ENCODE measurements around the gene EMP1. TPM values are rescaled to one million over a fixed set of nuclear protein-coding genes. Genes with fewer than 3 reads are reported as not detected.

The EMP1 gene
- polyA plus RNA-seq, 2 of the 4 experiments (the other 2 are of a cell fraction) = 17.3 to 21.2 TPM

DNA sequence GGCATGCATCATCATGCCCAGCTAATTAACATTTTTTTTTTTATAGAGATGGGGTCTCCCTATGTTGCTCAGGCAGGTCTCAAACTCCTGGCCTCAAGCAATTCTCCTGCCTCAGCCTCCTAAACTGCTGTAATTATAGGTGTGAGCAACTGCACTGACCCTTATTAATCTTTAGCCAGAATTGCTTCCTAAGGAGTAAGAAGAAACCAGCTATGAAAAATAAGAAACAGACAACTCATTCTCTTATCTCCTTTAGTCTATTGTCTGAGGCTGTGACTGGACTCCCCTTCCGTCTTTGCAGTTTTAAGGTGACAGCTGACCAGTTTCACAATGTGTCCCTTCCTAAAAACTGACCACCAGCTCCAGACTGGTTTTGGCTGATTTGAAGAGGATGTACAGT is 52.4 kb downstream of the EMP1 start:
- Histone ChIP-seq H3K4me1 (no peaks in the 10 kb centered on the region; the same call in 2 of the 3 replicates), H3K27ac (no peak overlapping the region), H3K4me2 (no peak overlapping the region), H3K9me3 (no peaks in the 10 kb centered on the region), H3K4me3 (no peak overlapping the region)
- FAIRE-seq (no peak), ATAC-seq (no peak), DNase-seq (ENCODE audit: low read depth in 1 of 2, low spot score in 1 of 2) (no peak)
- POLR2A ChIA-PET = no interaction called here
- CTCF ChIA-PET = interaction anchor here (0.6 to 2.0 kb wide), 2 partner anchors 15 to 715 kb away, joined by 3 to 7 read pairs; no protein-coding TSS in a partner anchor
- WGBS (ENCODE audit: missing lambda C conversion rate) = 56% methylated on average over 1 of the region's 1 CpG
- TF ChIP-seq FOXS1 (CRISPR knock-in tag; IDR thresholded peaks at IDR 0.05) (no peak), CHD2 (IDR thresholded peaks at IDR 0.05; ENCODE audit: low read length, partially characterized antibody) (no peak)

DNA sequence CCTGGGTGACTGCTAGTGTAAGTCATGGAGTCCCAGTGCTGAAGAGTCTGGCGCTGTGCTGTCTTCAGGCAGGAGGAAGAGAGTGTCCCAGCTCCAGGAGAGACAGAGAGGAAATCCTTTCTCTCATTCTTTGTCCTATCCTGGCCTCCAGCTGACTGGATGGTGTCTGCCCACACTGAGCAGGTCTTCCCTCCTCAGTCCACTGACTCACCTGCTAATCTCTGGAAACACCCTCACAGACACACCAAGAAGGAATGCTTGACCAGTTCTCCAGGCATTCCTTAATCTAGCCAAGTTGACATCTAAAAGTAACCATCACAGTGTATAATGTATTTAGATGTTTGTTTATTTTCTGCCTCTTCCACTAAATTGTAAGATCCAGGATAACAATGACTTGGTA is 53.9 kb downstream of the EMP1 start:
- POLR2A ChIA-PET = no interaction called here

DNA sequence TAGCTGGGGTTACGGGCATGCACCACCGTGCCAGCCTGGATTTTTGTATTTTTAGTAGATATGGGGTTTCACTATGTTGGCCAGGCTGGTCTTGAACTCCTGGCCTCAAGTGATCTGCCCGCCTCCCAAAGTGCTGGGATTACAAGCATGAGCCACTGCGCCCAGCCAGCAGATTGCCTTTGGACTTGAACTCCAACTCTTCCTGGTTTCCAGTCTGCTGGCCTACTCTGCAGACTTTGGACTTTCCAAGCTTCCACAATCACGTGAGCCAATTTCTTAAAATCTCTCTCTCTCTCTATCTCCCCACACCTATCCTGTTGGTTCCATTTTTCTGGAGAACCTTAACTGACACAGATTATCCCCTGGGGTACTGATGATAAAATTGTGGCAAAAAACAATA is 55.0 kb downstream of the EMP1 start:
- DNase-seq (ENCODE audit: low read depth in 1 of 2, low spot score in 1 of 2) (no peak), FAIRE-seq (no peak), ATAC-seq (no peak)
- no peaks in the 10 kb centered on the region for H3K9me3 ChIP-seq
- WGBS (ENCODE audit: missing lambda C conversion rate) = 90% methylated on average over 5 of the region's 5 CpGs
- H3K4me3 ChIP-seq = no peak overlapping the region
- no peak overlapping the region for H3K4me2 ChIP-seq
- peaks cover 6% of the 10 kb centered on the region for H3K4me1 ChIP-seq
- POLR2A ChIA-PET = no interaction called here
- CTCF ChIA-PET = interaction anchor here (1.1 kb wide), 1 partner anchor 227 kb away, joined by 3 read pairs; no protein-coding TSS in a partner anchor
- no peak overlapping the region for H3K27ac ChIP-seq
- no peak for TF ChIP-seq POLR2AphosphoS2 (conservative IDR thresholded peaks at IDR 0.05; ENCODE audit: low read length)
- no peak for TF ChIP-seq TFCP2L1 (CRISPR knock-in tag; IDR thresholded peaks at IDR 0.05)
- TF ChIP-seq, protein P1, sequence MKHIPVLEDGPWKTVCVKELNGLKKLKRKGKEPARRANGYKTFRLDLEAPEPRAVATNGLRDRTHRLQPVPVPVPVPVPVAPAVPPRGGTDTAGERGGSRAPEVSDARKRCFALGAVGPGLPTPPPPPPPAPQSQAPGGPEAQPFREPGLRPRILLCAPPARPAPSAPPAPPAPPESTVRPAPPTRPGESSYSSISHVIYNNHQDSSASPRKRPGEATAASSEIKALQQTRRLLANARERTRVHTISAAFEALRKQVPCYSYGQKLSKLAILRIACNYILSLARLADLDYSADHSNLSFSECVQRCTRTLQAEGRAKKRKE (CRISPR knock-in tag; IDR thresholded peaks at IDR 0.05; ENCODE audit: low read depth) = no peak
- no peak for TF ChIP-seq RFX5 (IDR thresholded peaks at IDR 0.05)
- TF ChIP-seq RAD21 (conservative IDR thresholded peaks at IDR 0.05 in 1 of 2, IDR thresholded peaks at IDR 0.05 in 1 of 2) = no peak
- TF ChIP-seq, protein P2, sequence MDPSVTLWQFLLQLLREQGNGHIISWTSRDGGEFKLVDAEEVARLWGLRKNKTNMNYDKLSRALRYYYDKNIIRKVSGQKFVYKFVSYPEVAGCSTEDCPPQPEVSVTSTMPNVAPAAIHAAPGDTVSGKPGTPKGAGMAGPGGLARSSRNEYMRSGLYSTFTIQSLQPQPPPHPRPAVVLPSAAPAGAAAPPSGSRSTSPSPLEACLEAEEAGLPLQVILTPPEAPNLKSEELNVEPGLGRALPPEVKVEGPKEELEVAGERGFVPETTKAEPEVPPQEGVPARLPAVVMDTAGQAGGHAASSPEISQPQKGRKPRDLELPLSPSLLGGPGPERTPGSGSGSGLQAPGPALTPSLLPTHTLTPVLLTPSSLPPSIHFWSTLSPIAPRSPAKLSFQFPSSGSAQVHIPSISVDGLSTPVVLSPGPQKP (IDR thresholded peaks at IDR 0.05; ENCODE audit: low read depth, low read length) = no peak
- no peak for TF ChIP-seq HOXA7 (CRISPR knock-in tag; IDR thresholded peaks at IDR 0.05)
- no peak for TF ChIP-seq JUN (IDR thresholded peaks at IDR 0.05)
- TF ChIP-seq FOXS1 (CRISPR knock-in tag; IDR thresholded peaks at IDR 0.05) = no peak
- TF ChIP-seq ZC3H11A (IDR thresholded peaks at IDR 0.05) = no peak
- no peak for TF ChIP-seq KDM1A (IDR thresholded peaks at IDR 0.05; ENCODE audit: low read depth)
- TF ChIP-seq, protein P3, sequence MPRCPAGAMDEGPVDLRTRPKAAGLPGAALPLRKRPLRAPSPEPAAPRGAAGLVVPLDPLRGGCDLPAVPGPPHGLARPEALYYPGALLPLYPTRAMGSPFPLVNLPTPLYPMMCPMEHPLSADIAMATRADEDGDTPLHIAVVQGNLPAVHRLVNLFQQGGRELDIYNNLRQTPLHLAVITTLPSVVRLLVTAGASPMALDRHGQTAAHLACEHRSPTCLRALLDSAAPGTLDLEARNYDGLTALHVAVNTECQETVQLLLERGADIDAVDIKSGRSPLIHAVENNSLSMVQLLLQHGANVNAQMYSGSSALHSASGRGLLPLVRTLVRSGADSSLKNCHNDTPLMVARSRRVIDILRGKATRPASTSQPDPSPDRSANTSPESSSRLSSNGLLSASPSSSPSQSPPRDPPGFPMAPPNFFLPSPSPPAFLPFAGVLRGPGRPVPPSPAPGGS (IDR thresholded peaks at IDR 0.05) = no peak
- TF ChIP-seq CBX8 (IDR thresholded peaks at IDR 0.05) = no peak
- TF ChIP-seq MYC (IDR thresholded peaks at IDR 0.05; ENCODE audit: borderline replicate concordance, low read length) = no peak

More for the DNA sequence above, 53.9 kb downstream of the EMP1 start:
- no peaks in the 10 kb centered on the region for H3K9me3 ChIP-seq
- CTCF ChIA-PET = interaction anchor here (2.0 kb wide), 1 partner anchor 16 kb away, joined by 7 read pairs; no protein-coding TSS in a partner anchor
- no peak overlapping the region for H3K27ac ChIP-seq
- H3K4me3 ChIP-seq = no peak overlapping the region
- TF ChIP-seq POLR2AphosphoS2 (conservative IDR thresholded peaks at IDR 0.05; ENCODE audit: low read length) (no peak), EHF (CRISPR knock-in tag; IDR thresholded peaks at IDR 0.05) (no peak), PHF8 (IDR thresholded peaks at IDR 0.05; ENCODE audit: borderline replicate concordance, low read depth) (no peak), HEYL (CRISPR knock-in tag; IDR thresholded peaks at IDR 0.05) (no peak), NR3C1 (IDR thresholded peaks at IDR 0.05) (no peak), KDM5A (IDR thresholded peaks at IDR 0.05) (no peak), HOXB13 (CRISPR knock-in tag; IDR thresholded peaks at IDR 0.05; ENCODE audit: low read depth) (no peak), ZFP36 (IDR thresholded peaks at IDR 0.05; ENCODE audit: borderline replicate concordance, partially characterized antibody) (no peak), ZC3H11A (IDR thresholded peaks at IDR 0.05) (no peak), RCOR1 (IDR thresholded peaks at IDR 0.05; ENCODE audit: low read depth, low read length) (no peak), MYC (IDR thresholded peaks at IDR 0.05; ENCODE audit: borderline replicate concordance, low read length) (no peak), RNF2 (IDR thresholded peaks at IDR 0.05; ENCODE audit: borderline replicate concordance, low read depth) (no peak), NPAS2 (CRISPR knock-in tag; IDR thresholded peaks at IDR 0.05; ENCODE audit: borderline replicate concordance) (no peak)
- TF ChIP-seq, protein P4, sequence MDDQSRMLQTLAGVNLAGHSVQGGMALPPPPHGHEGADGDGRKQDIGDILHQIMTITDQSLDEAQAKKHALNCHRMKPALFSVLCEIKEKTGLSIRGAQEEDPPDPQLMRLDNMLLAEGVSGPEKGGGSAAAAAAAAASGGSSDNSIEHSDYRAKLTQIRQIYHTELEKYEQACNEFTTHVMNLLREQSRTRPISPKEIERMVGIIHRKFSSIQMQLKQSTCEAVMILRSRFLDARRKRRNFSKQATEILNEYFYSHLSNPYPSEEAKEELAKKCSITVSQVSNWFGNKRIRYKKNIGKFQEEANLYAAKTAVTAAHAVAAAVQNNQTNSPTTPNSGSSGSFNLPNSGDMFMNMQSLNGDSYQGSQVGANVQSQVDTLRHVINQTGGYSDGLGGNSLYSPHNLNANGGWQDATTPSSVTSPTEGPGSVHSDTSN (IDR thresholded peaks at IDR 0.05) = no peak
- TF ChIP-seq, protein P2 (IDR thresholded peaks at IDR 0.05; ENCODE audit: low read depth, low read length) = no peak
- TF ChIP-seq, protein P5, sequence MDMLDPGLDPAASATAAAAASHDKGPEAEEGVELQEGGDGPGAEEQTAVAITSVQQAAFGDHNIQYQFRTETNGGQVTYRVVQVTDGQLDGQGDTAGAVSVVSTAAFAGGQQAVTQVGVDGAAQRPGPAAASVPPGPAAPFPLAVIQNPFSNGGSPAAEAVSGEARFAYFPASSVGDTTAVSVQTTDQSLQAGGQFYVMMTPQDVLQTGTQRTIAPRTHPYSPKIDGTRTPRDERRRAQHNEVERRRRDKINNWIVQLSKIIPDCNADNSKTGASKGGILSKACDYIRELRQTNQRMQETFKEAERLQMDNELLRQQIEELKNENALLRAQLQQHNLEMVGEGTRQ (IDR thresholded peaks at IDR 0.05) = no peak
- TF ChIP-seq, protein P6, sequence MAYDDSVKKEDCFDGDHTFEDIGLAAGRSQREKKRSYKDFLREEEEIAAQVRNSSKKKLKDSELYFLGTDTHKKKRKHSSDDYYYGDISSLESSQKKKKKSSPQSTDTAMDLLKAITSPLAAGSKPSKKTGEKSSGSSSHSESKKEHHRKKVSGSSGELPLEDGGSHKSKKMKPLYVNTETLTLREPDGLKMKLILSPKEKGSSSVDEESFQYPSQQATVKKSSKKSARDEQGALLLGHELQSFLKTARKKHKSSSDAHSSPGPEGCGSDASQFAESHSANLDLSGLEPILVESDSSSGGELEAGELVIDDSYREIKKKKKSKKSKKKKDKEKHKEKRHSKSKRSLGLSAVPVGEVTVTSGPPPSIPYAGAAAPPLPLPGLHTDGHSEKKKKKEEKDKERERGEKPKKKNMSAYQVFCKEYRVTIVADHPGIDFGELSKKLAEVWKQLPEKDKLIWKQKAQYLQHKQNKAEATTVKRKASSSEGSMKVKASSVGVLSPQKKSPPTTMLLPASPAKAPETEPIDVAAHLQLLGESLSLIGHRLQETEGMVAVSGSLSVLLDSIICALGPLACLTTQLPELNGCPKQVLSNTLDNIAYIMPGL (CRISPR knock-in tag; IDR thresholded peaks at IDR 0.05; ENCODE audit: borderline replicate concordance) = no peak
- H3K4me2 ChIP-seq = no peak overlapping the region
- H3K4me1 ChIP-seq = no peaks in the 10 kb centered on the region; the same call in 1 of the 3 replicates
- ATAC-seq = peak; percentile 47 to 70; a peak in 4 of 6 replicates
- DNase-seq (ENCODE audit: low read depth in 1 of 2, low spot score in 1 of 2) = peak in 1 of 2 experiments; percentile 33
- no peak for FAIRE-seq
- 17% methylated on average over 1 of the region's 1 CpG for WGBS (ENCODE audit: missing lambda C conversion rate)
